ENCODE measurements around the gene TEKT5.

DNA sequence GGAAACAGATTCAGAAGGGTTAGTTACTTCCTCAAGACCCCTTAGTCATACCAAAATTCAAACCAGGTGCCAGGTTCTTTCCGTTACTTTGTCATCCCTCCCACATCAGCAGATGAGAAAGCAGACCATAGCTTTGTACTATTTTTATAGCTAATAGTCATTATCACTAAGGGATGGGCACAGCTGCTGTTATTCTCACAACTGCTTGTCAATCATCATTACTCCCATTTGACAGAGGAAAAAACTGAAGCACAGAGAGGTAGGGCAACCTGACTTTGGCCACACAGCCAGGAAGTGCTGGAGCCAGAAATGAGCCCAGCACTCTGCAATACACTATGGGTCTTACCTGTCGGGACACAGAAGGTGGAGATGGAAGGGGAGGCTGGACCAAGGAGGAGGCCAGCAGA, 30.0 kb downstream of the TEKT5 start:
- TF ChIP-seq SIN3A (IDR thresholded peaks at IDR 0.05; ENCODE audit: borderline replicate concordance, insufficient read depth, low read depth, low read length): no peak
- TF ChIP-seq, protein P1, sequence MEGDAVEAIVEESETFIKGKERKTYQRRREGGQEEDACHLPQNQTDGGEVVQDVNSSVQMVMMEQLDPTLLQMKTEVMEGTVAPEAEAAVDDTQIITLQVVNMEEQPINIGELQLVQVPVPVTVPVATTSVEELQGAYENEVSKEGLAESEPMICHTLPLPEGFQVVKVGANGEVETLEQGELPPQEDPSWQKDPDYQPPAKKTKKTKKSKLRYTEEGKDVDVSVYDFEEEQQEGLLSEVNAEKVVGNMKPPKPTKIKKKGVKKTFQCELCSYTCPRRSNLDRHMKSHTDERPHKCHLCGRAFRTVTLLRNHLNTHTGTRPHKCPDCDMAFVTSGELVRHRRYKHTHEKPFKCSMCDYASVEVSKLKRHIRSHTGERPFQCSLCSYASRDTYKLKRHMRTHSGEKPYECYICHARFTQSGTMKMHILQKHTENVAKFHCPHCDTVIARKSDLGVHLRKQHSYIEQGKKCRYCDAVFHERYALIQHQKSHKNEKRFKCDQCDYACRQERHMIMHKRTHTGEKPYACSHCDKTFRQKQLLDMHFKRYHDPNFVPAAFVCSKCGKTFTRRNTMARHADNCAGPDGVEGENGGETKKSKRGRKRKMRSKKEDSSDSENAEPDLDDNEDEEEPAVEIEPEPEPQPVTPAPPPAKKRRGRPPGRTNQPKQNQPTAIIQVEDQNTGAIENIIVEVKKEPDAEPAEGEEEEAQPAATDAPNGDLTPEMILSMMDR (IDR thresholded peaks at IDR 0.05): no peak
- TF ChIP-seq, protein P2, sequence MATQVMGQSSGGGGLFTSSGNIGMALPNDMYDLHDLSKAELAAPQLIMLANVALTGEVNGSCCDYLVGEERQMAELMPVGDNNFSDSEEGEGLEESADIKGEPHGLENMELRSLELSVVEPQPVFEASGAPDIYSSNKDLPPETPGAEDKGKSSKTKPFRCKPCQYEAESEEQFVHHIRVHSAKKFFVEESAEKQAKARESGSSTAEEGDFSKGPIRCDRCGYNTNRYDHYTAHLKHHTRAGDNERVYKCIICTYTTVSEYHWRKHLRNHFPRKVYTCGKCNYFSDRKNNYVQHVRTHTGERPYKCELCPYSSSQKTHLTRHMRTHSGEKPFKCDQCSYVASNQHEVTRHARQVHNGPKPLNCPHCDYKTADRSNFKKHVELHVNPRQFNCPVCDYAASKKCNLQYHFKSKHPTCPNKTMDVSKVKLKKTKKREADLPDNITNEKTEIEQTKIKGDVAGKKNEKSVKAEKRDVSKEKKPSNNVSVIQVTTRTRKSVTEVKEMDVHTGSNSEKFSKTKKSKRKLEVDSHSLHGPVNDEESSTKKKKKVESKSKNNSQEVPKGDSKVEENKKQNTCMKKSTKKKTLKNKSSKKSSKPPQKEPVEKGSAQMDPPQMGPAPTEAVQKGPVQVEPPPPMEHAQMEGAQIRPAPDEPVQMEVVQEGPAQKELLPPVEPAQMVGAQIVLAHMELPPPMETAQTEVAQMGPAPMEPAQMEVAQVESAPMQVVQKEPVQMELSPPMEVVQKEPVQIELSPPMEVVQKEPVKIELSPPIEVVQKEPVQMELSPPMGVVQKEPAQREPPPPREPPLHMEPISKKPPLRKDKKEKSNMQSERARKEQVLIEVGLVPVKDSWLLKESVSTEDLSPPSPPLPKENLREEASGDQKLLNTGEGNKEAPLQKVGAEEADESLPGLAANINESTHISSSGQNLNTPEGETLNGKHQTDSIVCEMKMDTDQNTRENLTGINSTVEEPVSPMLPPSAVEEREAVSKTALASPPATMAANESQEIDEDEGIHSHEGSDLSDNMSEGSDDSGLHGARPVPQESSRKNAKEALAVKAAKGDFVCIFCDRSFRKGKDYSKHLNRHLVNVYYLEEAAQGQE (IDR thresholded peaks at IDR 0.05; ENCODE audit: insufficient read depth in 1 of 2, low read depth in 2 of 2, low read length in 1 of 2): no peak
- no peak for TF ChIP-seq POLR2AphosphoS5 (IDR thresholded peaks at IDR 0.05; ENCODE audit: low read depth, low read length)
- no peak for TF ChIP-seq TCF7L2 (IDR thresholded peaks at IDR 0.05; ENCODE audit: low read depth, low read length)
